GM19463 (cell line): ENCODE results near the gene RAE1.
A peak's percentile ranks its signal among the peaks of the same experiment; 100 is the strongest.

Experiments
- ATAC-seq: cut with Tn5 transposase; IDR thresholded peaks from one replicate; pipeline ENCODE4 v1.9.1; 2021; ENCODE audit warnings: mild to moderate bottlenecking, moderate library complexity; ENCODE audit not compliant: unreplicated experiment

Gene RAE1

GRCh38 chr20:57387463-57387862 lies 36.4 kb downstream of the RAE1 start:
- ATAC-seq, result no peak

GRCh38 chr20:57387945-57388371 lies 36.9 kb downstream of the RAE1 start:
- ATAC-seq, result no peak

- peak; percentile 36 for ATAC-seq
Measured at GRCh38 chr20:57388953-57389694, 38.1 kb downstream of the RAE1 start.

- no peak for ATAC-seq
Measured at GRCh38 chr20:57389695-57390603, 38.9 kb downstream of the RAE1 start.

- peak; percentile 46 for ATAC-seq
Measured at GRCh38 chr20:57390604-57391438, 39.8 kb downstream of the RAE1 start, which contains the start of gene RBM38. TSS of gene RBM38 (plus strand) at chr20:57391396. CDS start at chr20:57391582, 186 bp downstream.

GRCh38 chr20:57391439-57392301 lies 40.6 kb downstream of the RAE1 start:
- ATAC-seq, result peak; percentile 2

- ATAC-seq, result peak; percentile 23
Measured at GRCh38 chr20:57392512-57393271, 41.6 kb downstream of the RAE1 start.

- ATAC-seq, result no peak
Measured at GRCh38 chr20:57393321-57394120, 42.5 kb downstream of the RAE1 start.

- no peak for ATAC-seq
Measured at GRCh38 chr20:57394121-57395082, 43.3 kb downstream of the RAE1 start.

GRCh38 chr20:57395111-57395966 lies 44.3 kb downstream of the RAE1 start:
- ATAC-seq, result no peak

- no peak for ATAC-seq
Measured at GRCh38 chr20:57396212-57396983, 45.3 kb downstream of the RAE1 start.

GRCh38 chr20:57396984-57397692 lies 46.1 kb downstream of the RAE1 start:
- no peak for ATAC-seq

- no peak for ATAC-seq
Measured at GRCh38 chr20:57397693-57398108, 46.6 kb downstream of the RAE1 start.

- ATAC-seq, result peak; percentile 50
Measured at GRCh38 chr20:57398231-57398821, 47.3 kb downstream of the RAE1 start.
